Thoracic aorta (tissue), 2 donors: ENCODE data around the gene ANKRD6. TPM values are rescaled to one million over a fixed set of nuclear protein-coding genes. Genes with fewer than 3 reads are reported as not detected.

Source experiments
- ATAC-seq: fragments of 150-250 bp; one replicate; pipeline ENCODE4 v1.8.0; 2017; ENCODE audit warnings: low read depth; ENCODE audit not compliant: insufficient number of reproducible peaks, low FRiP score
- DNase-seq: peaks from one replicate; pipeline ENCODE4 v3.0.0-alpha.2; 2020; ENCODE audit warnings: low spot score
- H3K27ac ChIP-seq, 2 donors: fragments of 200-600 bp; sonication (generic); 1 replicate in 1 of 2; 2 replicates in 1 of 2; pipeline ENCODE4 v1.5.1; 2016; ENCODE audit warnings: mild to moderate bottlenecking in 2 of 2, moderate library complexity in 2 of 2
- H3K27me3 ChIP-seq: fragments of 200-600 bp; sonication (generic); replicated peaks from 2 replicates; pipeline ENCODE4 v1.6.0; 2016; ENCODE audit warnings: mild to moderate bottlenecking; ENCODE audit not compliant: insufficient read depth
- H3K36me3 ChIP-seq: fragments of 200-600 bp; sonication (generic); one replicate; pipeline ENCODE4 v1.5.1; 2016
- H3K4me1 ChIP-seq, 2 donors: fragments of 200-600 bp; sonication (generic); 1 replicate in 1 of 2; 2 replicates in 1 of 2; pipeline versions ENCODE4 v1.5.1 to v1.6.0; 2016; ENCODE audit warnings: low read depth in 2 of 2, mild to moderate bottlenecking in 1 of 2; ENCODE audit not compliant: control insufficient read depth in 1 of 2
- H3K4me3 ChIP-seq: fragments of 200-600 bp; sonication (generic); 2 replicates; pipeline ENCODE4 v1.5.1; 2016; ENCODE audit warnings: mild to moderate bottlenecking
- H3K9me3 ChIP-seq: fragments of 200-600 bp; sonication (generic); 2 replicates; pipeline ENCODE4 v1.5.1; 2016
- CTCF ChIP-seq: fragments of 200-600 bp; sonication (generic); IDR thresholded peaks from one replicate; pipeline ENCODE4 v1.5.1; 2019; ENCODE audit warnings: antibody characterized with exemption
- total RNA-seq, 2 donors: library from RNA; depleted of rRNA; stranded (reverse); fragments of >200 nt; gene quantifications; one replicate each; pipeline versions ENCODE4 v1.1.0 to v1.2.3, GENCODE V29; 2016

The ANKRD6 gene
- total RNA-seq, 2 donors from 2014 or later = 35.3 to 91.9 TPM

DNA sequence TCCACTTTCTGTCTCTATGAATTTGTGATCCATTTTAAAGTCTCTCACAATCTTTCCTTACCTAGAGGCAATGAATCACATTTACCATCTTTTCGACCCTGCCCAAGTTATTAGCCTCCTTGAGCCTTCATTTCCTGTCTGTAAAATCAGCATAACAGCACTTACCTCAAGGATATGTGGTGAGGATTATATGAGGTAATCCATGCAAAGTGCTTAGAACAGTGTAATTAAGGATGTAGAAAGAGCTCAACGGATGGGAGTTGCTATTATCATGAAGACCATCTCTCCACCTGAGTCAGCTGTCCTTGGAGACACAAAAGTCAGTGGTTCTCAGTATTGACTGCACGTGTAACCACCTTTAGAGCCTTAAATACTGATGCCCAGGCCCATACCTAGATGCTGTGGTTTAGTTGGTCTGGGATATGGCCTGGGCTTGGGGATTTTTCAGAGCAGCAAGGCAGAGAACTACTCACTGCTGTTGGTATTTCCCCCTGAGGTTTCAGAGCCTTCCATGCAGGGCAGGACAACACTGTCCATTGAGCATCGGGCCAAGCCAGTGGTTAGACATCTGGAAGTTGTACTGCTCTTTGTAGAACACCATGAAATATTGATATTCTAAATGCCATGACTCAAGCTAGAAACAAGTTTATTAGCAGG lies 149.8 kb downstream of the ANKRD6 start:
- no peak for ATAC-seq
- H3K4me3 ChIP-seq = no peak overlapping the region
- no peaks in the 10 kb centered on the region for H3K27me3 ChIP-seq
- peaks cover 18 to 24% of the 10 kb centered on the region in 2 donors for H3K4me1 ChIP-seq
- H3K27ac ChIP-seq = no peak overlapping the region
- no peak for TF ChIP-seq CTCF
- peaks cover 4% of the 10 kb centered on the region for H3K36me3 ChIP-seq
- no peaks in the 10 kb centered on the region for H3K9me3 ChIP-seq
- no peak for DNase-seq

DNA sequence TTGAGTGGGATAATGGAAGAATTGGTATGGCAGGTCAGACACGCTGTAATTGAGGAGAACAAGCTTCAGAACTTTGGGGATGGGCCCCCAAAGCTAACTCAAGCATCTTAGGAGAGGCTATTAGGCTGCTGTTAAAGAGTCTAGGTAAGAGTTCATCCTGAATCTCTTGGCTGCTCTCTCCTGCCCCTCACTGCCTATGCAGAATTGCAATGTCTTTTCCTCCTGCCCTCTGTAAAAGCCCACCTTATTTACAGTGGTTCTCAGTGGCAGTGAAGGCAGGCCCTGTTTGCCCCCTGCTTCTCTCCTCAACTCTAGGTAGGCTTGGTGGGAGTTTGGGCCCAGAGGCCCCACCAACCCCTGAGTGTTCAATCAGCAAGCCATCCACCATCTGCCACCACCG lies 150.6 kb downstream of the ANKRD6 start:
- H3K4me1 ChIP-seq = peaks cover 18 to 24% of the 10 kb centered on the region in 2 donors
- no peaks in the 10 kb centered on the region for H3K27me3 ChIP-seq
- no peak for DNase-seq
- TF ChIP-seq CTCF = no peak
- ATAC-seq = no peak
- H3K9me3 ChIP-seq = no peaks in the 10 kb centered on the region
- no peak overlapping the region for H3K4me3 ChIP-seq
- H3K36me3 ChIP-seq = peaks cover 4% of the 10 kb centered on the region
- peak overlapping the region; percentile 25 to 47 for H3K27ac ChIP-seq

DNA sequence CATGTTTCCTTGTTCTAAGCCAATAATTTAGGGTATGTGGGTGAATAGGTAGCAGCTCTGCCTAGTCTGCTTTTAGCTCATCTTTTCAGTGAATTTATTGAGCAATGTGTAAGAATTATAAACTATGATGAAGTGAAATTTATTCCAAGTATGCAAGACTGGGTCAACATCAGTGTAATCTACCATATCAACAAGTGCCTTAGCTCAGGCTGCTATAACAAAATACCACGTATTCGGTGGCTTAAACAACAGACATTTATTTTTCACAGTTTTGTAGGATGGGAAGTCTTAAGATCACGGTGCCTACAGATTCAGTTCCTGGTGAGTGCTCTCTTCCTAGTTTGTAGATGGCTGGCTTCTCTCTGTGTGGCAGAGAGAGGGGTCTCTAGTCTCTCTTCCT lies 151.6 kb downstream of the ANKRD6 start:
- ATAC-seq = no peak
- no peak for DNase-seq
- no peaks in the 10 kb centered on the region for H3K27me3 ChIP-seq
- no peaks in the 10 kb centered on the region for H3K9me3 ChIP-seq
- no peak for TF ChIP-seq CTCF
- H3K4me3 ChIP-seq = peak overlapping the region; percentile 2
- H3K36me3 ChIP-seq = peaks cover 4% of the 10 kb centered on the region
- peaks cover 18 to 24% of the 10 kb centered on the region in 2 donors for H3K4me1 ChIP-seq
- peak overlapping the region; percentile 25 to 47 for H3K27ac ChIP-seq

DNA sequence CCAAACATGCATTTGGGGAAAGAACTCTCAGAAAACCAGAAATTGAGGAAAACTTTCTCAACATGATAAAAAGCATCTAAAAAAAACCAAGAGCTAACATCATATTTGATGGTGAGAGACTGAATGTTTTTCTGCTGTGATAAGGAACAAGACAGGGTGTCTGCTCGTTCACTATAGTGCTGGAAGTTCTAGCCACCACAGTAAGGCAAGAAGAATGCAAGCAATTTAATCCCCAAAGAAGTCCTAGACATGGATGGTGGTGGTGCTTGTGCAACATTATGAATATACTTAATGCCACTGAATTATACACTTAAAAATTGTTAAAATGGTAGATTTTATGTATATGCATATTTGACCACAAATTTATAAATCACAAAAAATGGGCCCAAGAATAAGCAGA lies 152.2 kb downstream of the ANKRD6 start:
- ATAC-seq (no peak), DNase-seq (no peak)
- no peaks in the 10 kb centered on the region for H3K9me3 ChIP-seq
- TF ChIP-seq CTCF = no peak
- peaks cover 18 to 24% of the 10 kb centered on the region in 2 donors for H3K4me1 ChIP-seq
- no peaks in the 10 kb centered on the region for H3K27me3 ChIP-seq
- H3K27ac ChIP-seq = peak overlapping the region; percentile 25 to 47
- peaks cover 4% of the 10 kb centered on the region for H3K36me3 ChIP-seq
- H3K4me3 ChIP-seq = peak overlapping the region; percentile 2

DNA sequence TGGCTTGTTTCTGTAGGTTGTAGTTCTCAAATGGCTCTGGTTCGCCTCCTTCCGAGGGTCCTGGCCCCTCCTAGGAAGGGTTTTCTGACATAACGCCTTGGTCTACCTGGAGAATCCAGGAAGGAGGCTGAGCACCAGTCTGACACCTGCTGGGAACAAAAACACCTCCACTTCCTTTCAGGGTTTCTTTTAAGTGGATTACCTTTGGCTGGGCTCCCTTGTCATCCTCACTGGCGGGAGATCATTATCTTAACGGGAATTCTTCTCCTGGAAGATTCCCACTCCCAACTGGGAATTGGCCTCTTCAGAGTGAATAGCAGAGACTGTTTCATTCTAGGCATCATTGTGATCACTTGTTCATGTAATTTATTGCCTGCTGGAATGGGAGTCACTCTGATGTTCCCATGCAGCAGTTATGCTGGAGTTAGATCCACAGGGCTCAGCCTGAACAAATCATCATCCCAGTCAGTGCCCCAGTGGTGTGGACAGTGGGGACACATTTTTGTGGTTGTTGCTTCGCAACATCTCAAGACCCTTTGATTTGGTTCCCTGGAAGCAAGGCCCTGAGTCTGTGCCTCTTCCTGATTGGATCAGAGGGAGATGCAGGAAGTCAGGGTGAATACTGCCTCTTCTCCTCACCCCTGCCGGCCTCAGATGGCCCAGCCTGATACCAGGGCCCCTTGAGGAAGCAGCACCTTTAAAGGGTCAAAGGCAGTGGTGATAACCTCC lies 156.5 kb downstream of the ANKRD6 start:
- ATAC-seq (no peak), DNase-seq (no peak)
- no peaks in the 10 kb centered on the region for H3K27me3 ChIP-seq
- peaks cover 12 to 14% of the 10 kb centered on the region in 2 donors for H3K4me1 ChIP-seq
- no peaks in the 10 kb centered on the region for H3K36me3 ChIP-seq
- H3K27ac ChIP-seq = no peak overlapping the region
- no peaks in the 10 kb centered on the region for H3K9me3 ChIP-seq
- no peak overlapping the region for H3K4me3 ChIP-seq
- TF ChIP-seq CTCF = no peak
